ENCODE data around the gene RPN2. TPM values are rescaled to one million over a fixed set of nuclear protein-coding genes. Genes with fewer than 3 reads are reported as not detected.

The RPN2 gene
- total RNA-seq, 2 experiments from 2014 or later: 110 to 138 TPM

DNA sequence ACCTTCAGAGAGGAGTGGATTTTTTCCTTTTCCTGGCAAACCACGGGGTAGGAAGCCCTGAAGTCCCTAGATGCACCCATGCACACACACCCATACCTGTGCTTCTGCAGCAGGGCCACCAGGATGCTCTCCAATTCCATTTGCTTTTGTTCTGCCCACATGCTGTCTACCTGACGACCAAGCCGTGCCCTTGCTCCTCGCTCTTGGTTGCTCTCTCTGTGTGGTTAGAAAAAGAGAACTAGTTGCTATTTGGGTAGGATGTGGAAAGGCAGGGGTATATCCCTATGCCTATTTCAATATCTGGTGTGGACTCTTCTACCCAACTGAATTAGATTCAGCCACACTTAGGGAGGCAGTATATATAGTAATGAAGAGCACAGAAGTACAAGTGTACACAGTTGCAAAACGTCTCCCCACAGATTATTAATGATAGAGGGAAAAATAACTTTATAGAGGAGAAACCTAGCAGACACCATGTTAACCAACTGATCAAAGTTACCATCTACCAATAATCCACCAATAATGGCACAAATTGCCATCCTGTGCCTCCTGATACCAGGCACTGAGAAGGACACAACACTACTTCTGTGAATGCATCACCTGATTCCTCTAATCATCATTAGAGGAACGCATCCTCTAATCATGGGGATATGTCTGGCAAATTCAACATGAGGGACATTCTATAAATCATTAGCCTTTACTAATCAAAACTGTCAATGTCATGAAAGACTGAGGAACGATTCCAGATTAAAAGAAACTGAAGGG is 75.2 kb downstream of the RPN2 start:
- Histone ChIP-seq H3K4me2 (ENCODE audit: low read length) (no peak overlapping the region), H3K9me3 (ENCODE audit: low read length) (no peaks in the 10 kb centered on the region), H3K9me2 (ENCODE audit: insufficient read depth, low read length) (no peaks in the 10 kb centered on the region), H3K79me2 (ENCODE audit: insufficient read depth, low read depth, low read length) (no peaks in the 10 kb centered on the region), H3K4me3 (ENCODE audit: low read depth, low read length, poor library complexity, severe bottlenecking) (no peak overlapping the region), H3K36me3 (ENCODE audit: insufficient read depth, low read length) (no peaks in the 10 kb centered on the region), H2AFZ (ENCODE audit: low read length) (no peak overlapping the region), H4K20me1 (ENCODE audit: insufficient read depth, low read length) (no peaks in the 10 kb centered on the region), H3K27ac (ENCODE audit: low read depth, low read length, poor library complexity, severe bottlenecking) (no peak overlapping the region), H3K4me1 (ENCODE audit: insufficient read depth, low read length, poor library complexity, severe bottlenecking) (no peaks in the 10 kb centered on the region)
- DNase-seq (ENCODE audit: low spot score): no peak
- no TSS peak for BruUV-seq (replicated peaks)
- POLR2A ChIA-PET: no interaction called here
- intact Hi-C loops (cut with micrococcal nuclease; ENCODE audit: unreplicated experiment): no loop called here
- TF ChIP-seq EZH2phosphoT487 (IDR thresholded peaks at IDR 0.05; ENCODE audit: borderline replicate concordance, low read depth, low read length): no peak
- TF ChIP-seq, protein P1, sequence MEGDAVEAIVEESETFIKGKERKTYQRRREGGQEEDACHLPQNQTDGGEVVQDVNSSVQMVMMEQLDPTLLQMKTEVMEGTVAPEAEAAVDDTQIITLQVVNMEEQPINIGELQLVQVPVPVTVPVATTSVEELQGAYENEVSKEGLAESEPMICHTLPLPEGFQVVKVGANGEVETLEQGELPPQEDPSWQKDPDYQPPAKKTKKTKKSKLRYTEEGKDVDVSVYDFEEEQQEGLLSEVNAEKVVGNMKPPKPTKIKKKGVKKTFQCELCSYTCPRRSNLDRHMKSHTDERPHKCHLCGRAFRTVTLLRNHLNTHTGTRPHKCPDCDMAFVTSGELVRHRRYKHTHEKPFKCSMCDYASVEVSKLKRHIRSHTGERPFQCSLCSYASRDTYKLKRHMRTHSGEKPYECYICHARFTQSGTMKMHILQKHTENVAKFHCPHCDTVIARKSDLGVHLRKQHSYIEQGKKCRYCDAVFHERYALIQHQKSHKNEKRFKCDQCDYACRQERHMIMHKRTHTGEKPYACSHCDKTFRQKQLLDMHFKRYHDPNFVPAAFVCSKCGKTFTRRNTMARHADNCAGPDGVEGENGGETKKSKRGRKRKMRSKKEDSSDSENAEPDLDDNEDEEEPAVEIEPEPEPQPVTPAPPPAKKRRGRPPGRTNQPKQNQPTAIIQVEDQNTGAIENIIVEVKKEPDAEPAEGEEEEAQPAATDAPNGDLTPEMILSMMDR (conservative IDR thresholded peaks at IDR 0.05; ENCODE audit: low read length): no peak
- CTCF ChIA-PET (ENCODE audit: unreplicated experiment): no interaction called here

DNA sequence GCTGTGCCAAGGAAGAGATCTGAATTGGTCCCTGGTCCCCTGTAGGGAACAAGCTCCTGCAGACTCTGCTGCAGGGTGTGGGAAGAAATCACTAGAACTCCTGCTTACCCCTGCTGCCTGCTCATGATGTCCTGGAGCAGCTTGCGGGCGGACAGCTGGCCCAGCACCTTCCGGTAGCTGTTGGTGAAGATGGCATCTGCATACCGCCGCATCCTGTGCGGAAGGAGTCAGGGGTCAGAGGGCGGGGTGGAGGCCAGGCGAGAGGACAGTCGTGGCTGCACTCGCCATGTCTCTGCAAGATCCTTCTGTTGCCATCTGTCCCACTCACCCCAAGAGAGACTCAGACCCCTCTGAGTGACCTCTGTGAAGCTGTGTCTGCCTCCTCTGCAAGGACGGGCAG is 77.2 kb downstream of the RPN2 start:
- H3K4me1 ChIP-seq (ENCODE audit: insufficient read depth, low read length, poor library complexity, severe bottlenecking): no peaks in the 10 kb centered on the region
- H3K9me2 ChIP-seq (ENCODE audit: insufficient read depth, low read length): no peaks in the 10 kb centered on the region
- H3K4me2 ChIP-seq (ENCODE audit: low read length): no peak overlapping the region
- intact Hi-C loops (cut with micrococcal nuclease; ENCODE audit: unreplicated experiment): no loop called here
- H3K4me3 ChIP-seq (ENCODE audit: low read depth, low read length, poor library complexity, severe bottlenecking): no peak overlapping the region
- no peaks in the 10 kb centered on the region for H3K36me3 ChIP-seq (ENCODE audit: insufficient read depth, low read length)
- H4K20me1 ChIP-seq (ENCODE audit: insufficient read depth, low read length): no peaks in the 10 kb centered on the region
- ChIA-PET POLR2A (interaction anchor here (0.5 kb wide), 1 partner anchor 173 kb away, joined by 3 read pairs; no protein-coding TSS in a partner anchor), CTCF (ENCODE audit: unreplicated experiment) (no interaction called here)
- no peak for DNase-seq (ENCODE audit: low spot score)
- no TSS peak for BruUV-seq (replicated peaks)
- H3K9me3 ChIP-seq (ENCODE audit: low read length): no peaks in the 10 kb centered on the region
- H3K79me2 ChIP-seq (ENCODE audit: insufficient read depth, low read depth, low read length): no peaks in the 10 kb centered on the region
- no peak overlapping the region for H2AFZ ChIP-seq (ENCODE audit: low read length)
- TF ChIP-seq, protein P1 (conservative IDR thresholded peaks at IDR 0.05; ENCODE audit: low read length): no peak
- no peak for TF ChIP-seq EZH2phosphoT487 (IDR thresholded peaks at IDR 0.05; ENCODE audit: borderline replicate concordance, low read depth, low read length)
- H3K27ac ChIP-seq (ENCODE audit: low read depth, low read length, poor library complexity, severe bottlenecking): no peak overlapping the region

DNA sequence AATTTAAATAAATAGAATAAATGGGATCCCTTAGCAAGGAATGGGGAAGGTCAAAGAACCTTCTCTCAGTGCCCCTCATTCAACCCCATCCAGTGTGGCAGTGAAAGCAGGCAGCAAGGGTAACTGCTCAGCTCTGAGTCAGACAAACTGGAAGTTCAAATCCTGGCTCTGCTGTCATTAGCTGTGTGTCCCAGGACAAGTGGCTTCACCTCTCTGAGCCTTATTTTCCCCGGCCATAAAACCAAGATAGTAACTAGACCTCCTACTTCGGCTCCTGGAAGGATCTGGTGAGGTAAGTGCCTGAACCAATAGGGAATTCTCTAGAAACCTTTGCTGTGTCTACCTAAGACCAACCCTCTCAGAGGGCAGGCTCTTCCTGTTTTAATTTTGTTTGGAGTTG is 78.4 kb downstream of the RPN2 start:
- Histone ChIP-seq H2AFZ (ENCODE audit: low read length) (no peak overlapping the region), H3K9me2 (ENCODE audit: insufficient read depth, low read length) (no peaks in the 10 kb centered on the region), H4K20me1 (ENCODE audit: insufficient read depth, low read length) (no peaks in the 10 kb centered on the region), H3K79me2 (ENCODE audit: insufficient read depth, low read depth, low read length) (no peaks in the 10 kb centered on the region), H3K36me3 (ENCODE audit: insufficient read depth, low read length) (no peaks in the 10 kb centered on the region), H3K9me3 (ENCODE audit: low read length) (no peaks in the 10 kb centered on the region), H3K4me3 (ENCODE audit: low read depth, low read length, poor library complexity, severe bottlenecking) (no peak overlapping the region), H3K4me2 (ENCODE audit: low read length) (no peak overlapping the region), H3K27ac (ENCODE audit: low read depth, low read length, poor library complexity, severe bottlenecking) (no peak overlapping the region), H3K4me1 (ENCODE audit: insufficient read depth, low read length, poor library complexity, severe bottlenecking) (no peaks in the 10 kb centered on the region)
- ChIA-PET CTCF (ENCODE audit: unreplicated experiment) (no interaction called here), POLR2A (interaction anchor here (0.7 kb wide), 1 partner anchor 309 kb away, joined by 7 read pairs; no protein-coding TSS in a partner anchor)
- TF ChIP-seq, protein P1 (conservative IDR thresholded peaks at IDR 0.05; ENCODE audit: low read length): no peak
- no peak for TF ChIP-seq EZH2phosphoT487 (IDR thresholded peaks at IDR 0.05; ENCODE audit: borderline replicate concordance, low read depth, low read length)
- intact Hi-C loops (cut with micrococcal nuclease; ENCODE audit: unreplicated experiment): no loop called here
- BruUV-seq (replicated peaks): no TSS peak
- DNase-seq (ENCODE audit: low spot score): no peak
